ENCODE results near the gene PPP1R9B.

- TF ChIP-seq CTCF (IDR thresholded peaks at IDR 0.05; ENCODE audit: borderline replicate concordance, extremely low read depth, low read length, poor library complexity, severe bottlenecking) (no peak), EZH2 (IDR thresholded peaks at IDR 0.05; ENCODE audit: borderline replicate concordance, low read depth, low read length, severe bottlenecking) (no peak)
Observed at GRCh38 chr17:50163843-50164696, 13.6 kb upstream of the PPP1R9B start.
